NCI-H1092 treated with DMSO at 0.1 percent for 48 hours (cell line): ENCODE results near the gene RHOJ.
"Not testable (repeated sequence)": the region's sequence is repeated elsewhere in the genome, so short reads cannot be mapped to it uniquely, and the experiment has no call there.

ENCODE experiments used
- DNase-seq: peaks from one replicate; lab custom pipeline; 2025; lab: John Stamatoyannopoulos, UW

Gene RHOJ

DNA sequence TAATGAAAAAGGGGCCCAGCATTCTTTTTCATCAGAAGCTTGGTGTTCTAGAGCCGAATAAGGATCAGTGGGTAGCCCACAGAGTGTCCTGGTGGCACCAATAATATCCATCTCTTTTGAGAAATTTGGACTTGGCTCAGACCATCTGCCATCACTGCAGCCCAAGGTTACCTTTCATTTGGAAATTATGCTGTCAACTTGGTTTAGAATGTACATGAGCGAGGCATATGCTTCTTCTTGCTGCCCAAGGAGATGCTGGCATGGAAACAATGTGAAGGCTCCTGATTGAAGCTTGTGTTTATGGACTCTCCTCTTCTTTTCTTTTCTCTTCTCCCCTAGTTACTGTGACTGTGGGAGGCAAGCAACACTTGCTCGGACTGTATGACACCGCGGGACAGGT, 64.5 kb downstream of the RHOJ start:
- no peak for DNase-seq

DNA sequence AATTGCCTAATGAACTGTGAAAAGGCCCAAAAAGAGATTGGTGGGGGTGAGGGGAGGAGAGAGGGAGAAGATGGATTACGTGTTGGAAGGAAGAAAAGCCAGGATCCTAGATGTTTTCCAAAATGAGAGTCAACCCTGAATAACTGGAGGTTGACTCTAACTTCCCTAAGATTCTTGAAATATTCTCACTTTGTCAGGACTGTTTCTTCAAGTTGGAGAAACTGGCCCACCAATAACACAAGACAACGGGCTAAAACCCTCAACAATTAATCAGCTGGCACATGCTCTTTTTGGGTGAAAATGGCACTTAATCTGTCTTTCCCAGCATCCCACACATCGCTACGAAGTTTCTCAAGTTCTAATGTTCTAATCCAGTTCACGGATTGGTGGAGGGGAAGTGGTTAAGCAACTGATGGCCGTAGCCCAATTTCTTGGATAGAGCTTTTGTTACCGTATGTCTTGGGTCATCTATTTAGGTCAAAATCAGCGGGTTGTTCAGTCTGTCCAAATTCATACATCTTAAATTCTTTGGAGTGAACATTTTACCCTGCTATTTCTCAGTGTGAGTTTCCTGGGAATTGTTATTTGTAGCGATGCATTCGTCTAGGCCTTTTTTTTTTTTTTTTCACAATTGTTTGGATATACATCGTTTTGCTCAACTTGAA, 65.5 kb downstream of the RHOJ start:
- no peak for DNase-seq

DNA sequence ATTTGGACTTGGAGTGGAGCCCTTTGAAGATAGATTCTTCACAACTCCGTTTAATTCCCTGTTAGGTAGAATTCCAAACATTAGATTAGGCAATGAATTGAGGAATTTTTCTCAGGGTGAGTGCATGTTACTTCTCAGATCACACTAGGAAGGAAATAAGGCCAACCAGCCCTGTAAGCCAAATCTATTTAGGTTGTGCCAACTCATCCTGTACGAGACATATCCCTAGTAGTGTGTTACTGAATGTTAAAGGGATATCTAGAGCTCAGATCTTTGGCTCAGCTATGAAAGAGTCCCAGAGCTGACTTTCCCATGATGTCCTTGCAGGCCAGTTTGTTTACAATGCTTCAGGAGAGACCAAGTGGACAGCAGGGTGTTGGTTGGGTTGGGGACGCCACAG, 68.9 kb downstream of the RHOJ start:
- DNase-seq = no peak

DNA sequence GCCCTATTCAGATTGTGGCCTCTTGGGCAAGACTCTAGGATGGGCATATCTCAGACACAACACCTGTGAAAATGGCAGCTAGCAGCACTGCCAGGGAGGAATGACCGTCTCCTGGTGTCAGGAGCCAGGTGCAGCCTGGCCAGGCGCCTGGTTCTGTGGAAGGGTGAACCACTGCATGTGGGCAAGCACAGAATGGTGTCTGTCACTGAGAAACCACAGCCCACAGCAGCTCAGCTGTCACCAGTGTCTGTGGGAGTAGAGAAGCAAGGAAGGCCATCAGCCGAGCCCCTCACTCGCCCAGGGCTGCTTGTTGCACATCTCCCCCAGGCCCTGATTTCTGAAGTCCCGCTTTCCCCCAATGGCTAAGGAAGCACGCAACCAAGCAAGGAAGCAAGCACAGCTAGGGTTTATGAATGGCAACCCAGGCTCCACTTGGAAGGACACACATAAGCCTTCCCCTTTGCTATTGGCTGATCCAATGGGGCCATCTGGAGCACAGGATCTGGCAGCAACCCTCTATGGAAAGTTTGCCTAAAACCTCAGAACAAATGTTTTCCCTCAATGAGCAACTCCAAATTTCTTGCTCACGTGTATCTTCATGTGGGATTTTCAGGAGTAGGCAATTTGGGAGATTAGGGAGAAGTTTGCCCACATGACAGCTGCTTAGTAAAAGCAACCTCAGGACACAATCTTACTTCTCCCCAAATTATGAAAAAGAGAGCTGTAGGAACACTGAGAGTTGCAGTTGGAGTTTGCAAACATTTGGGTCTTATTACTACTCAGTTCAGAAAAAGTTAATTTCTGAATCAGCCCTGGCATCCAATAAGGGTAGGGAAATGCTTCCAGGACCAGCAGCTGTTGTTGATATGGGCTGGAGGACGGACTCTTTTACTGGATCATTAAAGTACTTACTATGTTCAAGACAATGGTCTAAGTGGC, 69.7 kb downstream of the RHOJ start:
- no peak for DNase-seq

DNA sequence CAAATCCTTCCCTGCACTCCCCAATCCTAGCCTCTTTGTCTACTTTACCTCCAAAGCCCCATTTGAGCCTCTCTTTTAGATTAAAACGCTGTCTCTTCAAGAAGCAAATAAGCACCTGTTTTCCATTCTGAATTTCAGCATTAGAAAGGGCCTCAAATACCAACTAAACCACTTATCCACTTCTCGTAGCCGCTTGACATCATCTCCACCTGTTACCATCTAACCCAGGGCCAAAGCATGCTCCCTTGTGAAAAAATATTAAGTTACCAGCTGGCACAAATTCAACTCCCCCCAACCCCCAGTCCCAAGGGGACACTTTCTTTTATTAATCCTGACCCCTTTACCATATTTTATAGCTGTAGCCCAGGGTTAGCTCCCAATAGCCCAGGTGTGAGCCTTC, 71.4 kb downstream of the RHOJ start:
- peak; percentile 96 for DNase-seq

DNA sequence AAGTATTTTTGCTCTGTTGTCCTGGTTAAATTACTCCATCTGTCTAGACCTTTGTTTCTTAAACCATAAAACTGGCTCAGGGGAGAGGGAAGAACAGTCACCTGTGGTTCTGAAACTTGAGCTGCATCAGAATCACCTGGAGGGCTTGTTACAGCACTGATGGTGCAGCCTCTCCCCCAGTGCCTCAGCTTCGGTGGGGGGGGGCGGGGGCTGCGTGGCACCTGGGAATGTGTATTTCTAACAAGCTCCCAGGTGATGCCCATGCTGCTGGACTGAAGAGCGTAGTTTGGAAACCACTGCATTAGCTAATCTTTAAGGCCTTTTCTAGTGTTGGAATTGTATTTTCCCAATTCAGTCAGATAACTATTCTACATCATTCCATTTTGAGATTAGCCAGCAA, 71.8 kb downstream of the RHOJ start:
- DNase-seq = no peak

DNA sequence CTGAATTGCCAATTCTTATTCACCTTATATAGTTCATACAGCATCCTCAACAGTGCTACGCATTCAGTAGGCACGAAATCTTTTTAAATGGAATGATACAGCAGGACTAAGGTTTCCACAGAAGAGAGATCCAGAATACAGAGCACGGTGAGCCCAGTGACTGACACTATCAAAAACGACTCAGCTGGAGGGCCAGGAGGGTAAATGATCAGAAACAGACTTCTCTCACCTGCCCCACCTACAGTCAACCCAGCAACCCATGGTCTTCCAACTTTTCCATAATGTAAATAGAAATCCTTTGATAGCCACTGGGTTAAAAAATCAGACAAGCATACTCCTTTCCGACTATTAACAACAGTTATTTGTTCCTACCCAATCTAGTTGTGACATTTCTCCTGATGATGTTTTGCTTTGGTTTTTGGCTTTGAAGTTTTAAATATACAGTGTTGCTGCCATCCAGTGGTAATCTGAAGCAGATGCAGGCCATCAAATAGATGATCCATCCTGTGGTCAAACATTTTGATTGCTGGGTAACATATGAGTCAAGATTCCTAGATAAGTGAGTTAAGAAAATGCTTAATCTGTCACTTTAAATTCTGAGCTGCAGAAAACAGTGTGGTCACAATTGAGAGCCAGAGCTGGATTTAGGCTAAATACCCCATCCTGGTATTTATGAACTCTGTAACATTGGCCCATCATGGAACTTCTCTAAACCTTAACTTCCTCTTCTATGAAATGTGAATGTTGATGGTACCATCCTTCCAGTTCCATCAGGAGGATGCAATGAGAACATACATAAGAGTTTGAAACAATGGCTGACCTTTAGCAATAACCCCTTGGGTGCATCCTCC, 72.5 kb downstream of the RHOJ start:
- peak; percentile 90 for DNase-seq

DNA sequence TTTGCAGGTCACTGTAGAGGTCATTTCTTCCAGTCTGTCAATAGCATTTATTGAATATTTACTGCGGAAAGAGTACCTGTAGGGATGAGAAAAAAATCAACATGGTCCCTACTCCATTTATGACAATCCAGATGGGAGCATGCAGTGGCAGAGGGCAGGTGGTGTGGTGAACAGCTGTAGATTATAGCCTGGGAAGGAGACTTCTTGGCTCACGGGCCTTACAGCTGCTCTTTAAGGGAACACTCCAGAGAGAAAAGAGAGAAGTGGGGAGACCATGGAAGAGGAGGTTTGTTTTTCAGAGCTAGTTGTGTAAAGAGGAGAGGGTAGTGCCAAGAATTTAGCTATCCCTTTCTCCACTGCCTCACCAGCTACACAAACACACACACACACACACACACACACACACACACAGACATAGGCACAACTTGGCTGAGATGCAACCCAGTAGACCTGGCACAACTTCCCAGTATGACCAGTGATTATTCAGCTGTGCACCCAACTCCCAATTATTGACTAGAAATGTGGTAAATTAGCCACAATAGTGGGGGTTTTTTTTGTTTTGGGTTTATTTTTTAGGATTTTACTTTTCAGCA, 73.4 kb downstream of the RHOJ start:
- peak; percentile 92 for DNase-seq

DNA sequence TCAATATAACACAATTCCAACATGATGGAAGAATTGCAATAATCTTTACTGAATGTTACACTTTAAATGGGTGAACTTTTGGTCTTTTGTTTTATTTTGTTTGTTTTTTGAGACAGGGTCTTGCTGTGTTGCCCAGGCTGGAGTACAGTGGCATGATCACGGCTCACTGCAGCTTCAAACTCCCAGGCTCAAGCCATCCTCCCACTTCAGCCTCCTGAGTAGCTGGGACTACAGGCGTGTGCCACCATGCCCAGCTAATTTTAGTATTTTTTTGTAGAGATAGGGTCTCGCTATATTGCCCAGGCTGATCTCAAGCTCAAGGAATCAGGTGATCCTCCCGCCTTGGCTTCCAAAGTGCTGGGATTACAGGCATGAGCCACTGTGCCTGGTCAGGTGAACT, 75.7 kb downstream of the RHOJ start:
- not testable (repeated sequence) for DNase-seq

DNA sequence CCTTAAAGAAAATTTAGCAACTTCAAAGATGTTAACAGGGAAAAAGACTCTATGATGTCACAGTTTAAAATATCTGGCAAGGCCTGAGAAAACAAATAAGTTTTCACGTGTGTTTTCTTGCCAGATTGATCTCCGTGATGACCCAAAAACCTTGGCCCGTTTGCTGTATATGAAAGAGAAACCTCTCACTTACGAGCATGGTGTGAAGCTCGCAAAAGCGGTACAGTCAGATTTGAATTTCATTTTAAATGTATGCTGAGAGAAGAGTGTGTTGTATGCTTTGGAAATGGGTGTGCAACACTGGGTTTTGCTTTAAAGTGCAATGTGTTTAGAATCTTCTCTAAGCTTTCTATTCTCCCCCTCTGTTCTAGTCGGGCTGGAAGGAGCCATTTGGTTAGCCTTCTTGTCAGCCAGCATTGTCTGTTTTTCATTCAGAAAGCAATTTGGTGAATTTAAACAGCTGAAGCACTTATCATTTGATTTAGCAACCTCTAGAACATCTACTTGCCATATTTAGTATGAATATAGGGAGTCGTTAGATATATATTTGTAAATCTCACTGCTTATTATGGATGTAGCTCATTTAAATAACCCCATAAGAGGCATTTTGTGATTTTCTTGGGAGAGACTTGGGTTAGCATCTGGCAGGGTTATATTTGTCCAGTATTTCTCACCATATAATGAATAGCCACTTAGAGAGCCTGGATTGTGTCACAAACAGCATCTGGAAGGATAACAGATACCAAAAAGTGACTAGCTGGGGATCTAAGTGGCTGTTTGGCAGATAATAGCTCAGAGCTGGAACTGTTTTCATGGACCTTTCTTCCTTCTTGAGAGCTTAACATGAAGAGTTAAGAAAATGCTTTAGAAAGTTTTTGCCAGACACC, 79.0 kb downstream of the RHOJ start:
- DNase-seq = peak; percentile 32

DNA sequence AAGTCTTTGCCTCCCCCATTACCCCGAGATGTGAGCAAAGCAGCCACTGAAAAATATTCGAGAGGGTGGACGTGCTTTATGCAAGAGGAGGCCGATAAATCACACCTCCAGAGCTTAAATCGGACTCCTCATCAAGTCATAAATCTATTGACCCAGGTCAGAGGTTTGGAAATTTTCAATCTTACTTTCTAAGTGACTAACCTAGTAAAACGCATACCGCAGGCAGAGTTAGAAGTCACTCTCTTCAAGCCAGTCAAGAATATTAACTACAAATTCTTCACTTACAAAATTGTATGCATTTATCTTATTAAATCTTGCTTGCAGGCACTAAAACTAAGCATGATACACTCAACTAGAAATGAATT, 79.6 kb downstream of the RHOJ start:
- no peak for DNase-seq

DNA sequence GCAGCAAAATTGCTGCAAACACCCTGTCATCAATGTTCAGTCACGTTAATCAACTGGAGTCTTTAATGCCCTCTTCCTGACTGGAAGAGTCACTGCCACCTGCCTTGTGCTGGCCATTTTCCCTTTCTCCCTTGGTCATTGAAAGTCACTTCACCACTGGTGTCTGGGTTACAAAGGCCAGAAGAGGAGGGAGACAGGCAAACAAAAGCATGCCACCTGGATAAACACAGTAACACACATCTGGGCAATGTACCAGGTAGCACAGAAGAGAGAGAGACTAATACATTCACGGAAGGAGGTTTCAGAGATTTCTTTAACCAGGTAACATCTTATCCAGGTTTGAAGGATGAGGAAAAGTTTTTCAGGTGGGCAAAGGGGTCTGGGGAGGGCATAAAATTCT, 81.8 kb downstream of the RHOJ start:
- peak; percentile 91 for DNase-seq

DNA sequence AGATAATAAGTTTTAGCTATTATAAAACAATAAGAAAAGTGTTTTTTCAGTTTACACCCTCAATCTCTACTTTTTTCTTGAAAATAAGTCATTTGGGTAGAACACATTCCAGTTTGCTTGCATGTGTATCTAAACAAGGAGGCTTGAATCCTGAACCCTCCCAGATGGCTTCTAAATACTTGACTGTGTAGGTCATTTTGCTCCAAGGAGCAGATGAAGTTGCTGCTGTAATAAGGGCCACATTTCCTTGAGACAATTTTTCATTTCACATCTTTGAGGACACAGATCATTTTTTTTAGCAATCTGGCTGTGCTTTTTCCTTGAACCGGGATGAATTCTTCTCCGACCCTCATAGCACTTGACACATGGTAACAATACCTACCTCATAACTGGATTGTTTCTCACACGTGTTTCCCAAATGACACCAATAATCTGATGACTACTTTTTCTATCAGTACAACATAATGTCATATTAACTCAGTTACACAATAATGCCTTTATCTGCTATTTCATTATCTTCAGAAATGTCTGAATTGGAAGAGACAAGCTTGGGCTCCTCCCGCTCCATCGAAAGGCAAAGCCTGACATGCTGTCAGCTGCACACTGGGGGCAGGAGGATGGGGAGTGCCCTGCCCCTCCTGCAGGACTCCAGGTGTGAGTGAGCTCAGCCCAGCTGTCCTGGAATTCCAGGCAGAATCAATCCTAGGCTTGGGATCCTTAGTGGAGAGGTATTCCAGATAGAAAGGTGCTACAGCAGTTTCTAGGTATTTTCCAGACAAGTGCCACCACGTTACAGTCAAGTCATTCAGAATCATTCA, 83.6 kb downstream of the RHOJ start:
- DNase-seq = no peak

DNA sequence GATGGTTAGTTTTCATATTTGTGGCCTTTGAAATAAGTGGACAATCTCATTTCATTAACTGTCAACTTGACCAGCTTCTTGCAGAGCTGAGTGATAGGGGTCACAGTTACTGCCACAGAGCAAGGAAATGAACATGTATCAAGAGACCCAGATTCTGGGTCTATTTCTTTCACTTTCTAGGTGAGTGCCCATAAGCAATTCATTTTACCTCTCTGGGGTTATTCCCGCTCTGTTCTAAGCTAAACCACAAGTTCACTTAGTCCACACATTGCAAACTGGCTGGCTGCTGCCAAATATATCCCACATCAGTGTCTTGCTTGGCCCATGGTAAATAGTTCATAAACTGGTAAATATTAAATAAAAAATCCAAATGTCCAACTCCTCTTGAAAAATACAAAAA, 84.6 kb downstream of the RHOJ start:
- no peak for DNase-seq

DNA sequence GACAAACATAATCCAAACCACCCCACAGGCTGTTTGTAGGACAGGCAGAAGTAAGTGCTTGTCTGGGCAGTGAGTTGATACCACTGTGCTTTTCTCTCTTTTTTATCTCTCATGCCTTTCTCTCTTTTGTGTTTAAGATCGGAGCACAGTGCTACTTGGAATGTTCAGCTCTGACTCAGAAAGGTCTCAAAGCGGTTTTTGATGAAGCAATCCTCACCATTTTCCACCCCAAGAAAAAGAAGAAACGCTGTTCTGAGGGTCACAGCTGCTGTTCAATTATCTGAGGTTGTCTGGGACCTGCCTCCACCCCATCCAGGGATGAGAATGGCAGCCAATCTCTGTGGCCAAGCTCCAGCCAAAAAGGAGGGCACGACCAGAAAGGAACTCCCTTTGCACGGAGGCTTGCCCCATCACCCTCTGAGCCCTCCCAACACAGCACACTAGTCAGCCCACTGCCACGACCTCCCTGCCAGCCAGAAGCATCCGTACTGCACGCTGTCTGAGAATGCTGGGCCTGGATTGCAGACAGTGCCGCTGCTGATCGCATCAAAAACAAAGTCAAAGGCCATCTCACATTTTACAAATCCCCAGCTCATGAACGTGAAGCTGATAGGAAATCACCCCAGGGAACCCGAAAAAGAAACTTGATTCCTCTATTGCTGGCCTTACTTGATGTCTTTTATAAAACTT, 86.6 kb downstream of the RHOJ start:
- DNase-seq = no peak

DNA sequence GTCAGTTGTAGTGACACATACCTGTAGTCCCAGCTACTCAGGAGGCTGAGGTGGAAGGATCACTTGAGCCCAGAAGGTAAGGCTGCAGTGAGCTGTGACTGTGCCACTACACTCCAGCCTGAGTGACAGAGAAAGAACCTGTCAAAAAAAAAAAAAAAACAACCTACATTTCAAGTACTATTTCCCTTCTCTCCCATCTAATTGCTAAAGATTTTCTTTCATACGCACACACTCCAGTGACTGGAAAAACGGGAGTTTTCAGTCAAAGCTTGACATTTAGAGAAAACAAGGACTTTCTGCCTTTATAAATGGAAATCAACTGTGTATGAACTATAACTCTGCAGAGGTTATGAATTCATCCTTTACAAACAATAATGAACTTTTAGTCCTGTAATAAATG, 88.6 kb downstream of the RHOJ start:
- no peak for DNase-seq

DNA sequence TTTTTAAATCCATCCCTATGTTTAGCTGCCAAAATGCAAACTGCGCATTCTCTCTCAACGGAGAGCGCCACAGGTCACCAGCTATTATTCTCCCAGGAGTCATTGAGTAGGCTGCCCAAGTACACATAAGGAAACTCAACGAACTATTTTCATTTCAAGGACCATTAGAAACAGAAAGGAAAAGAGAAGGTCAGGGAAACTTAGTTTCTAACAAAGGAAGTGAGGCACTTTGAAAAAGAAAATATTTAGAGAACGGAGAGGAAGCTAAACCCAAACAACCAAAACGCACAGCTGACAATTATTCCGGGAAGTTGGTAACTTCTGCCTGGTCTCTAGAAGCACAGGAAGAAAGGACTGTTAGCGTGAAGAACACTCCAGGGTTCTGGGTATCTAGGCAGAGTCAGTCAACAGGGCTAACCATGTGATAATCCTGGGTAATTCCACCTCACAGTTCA, 91.0 kb downstream of the RHOJ start:
- no peak for DNase-seq

DNA sequence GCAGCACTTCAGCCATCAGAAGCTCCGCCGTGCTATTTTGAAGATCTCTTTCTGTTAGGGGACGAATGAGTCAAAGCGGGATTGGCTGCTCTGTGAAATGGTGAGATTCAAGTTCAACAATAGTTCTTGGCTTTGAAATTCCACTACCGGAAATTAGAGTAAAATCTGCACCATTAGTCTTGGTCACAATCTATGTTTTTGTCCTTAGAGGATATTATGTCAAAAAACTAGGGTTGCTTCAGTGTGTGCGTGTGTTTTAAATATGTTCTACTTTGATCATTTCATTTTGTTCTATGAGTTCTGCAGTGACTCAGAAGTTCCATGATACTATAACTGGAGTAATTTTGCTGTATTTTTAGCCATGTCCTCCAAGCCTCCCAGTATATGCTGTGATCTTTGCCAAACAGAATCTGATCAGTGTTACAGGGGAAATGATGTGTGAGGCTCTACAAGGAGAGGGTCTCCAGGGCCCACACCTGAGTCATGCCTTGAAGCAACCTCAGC, 91.9 kb downstream of the RHOJ start:
- DNase-seq = no peak

DNA sequence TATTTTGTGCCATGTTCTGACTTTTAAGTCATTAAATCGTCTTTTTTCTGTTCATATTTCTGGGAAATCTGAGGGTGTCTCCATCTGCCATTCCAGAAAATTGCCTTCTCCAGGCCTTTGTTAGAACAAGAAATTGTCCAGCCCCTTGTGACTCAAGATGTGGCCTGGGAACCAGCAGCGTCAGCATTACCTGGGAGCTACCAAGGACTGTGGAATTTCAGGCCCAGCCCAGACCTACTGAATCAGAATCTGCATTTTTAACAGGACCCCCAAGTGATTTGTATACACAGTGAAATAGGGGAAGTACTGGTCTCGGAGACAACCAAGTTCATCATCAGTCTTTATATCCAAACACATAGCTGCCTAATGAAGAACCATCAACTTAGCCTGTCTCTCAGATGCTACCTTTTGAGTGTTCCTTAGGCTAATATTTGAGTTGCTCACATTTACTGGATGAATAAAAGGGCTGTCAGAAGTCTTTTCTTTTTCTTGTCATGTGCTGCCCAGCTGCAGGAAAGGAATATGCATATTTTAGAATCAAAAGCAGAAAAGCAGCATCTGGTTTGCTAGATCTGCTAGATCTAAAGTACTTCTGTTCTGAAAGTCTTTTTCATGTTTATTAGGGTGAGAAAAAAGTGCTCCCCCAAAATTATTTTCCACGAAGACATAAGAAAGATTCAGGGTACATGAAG, 93.3 kb downstream of the RHOJ start:
- no peak for DNase-seq
